K562 (cell line): ENCODE measurements around the gene CLTB. TPM values are rescaled to one million over a fixed set of nuclear protein-coding genes. Genes with fewer than 3 reads are reported as not detected.

ENCODE experiments used
- ATAC-seq: fragments of 200-7000 bp; cut with Tn5 transposase; 3 replicates; pipeline ENCODE4 v1.9.1; 2020; ENCODE audit warnings: moderate library complexity
- BruUV-seq: library from RNA; stranded (reverse); fragments of 400-500 nt; replicated peaks from 2 replicates; lab custom pipeline; 2021; lab: Mats Ljungman, UMichigan
- CTCF ChIA-PET: fragments of 300-600 bp; formaldehyde crosslinking; extraction: SDS; loops from one replicate; lab custom pipeline; 2021; ENCODE audit warnings: low intra/inter-chr PET ratio; lab: Yijun Ruan, JAX
- POLR2A ChIA-PET: fragments of 300-600, 350-650 bp; sonication (Branson Sonifier 250); formaldehyde crosslinking; extraction: SDS; loops from one replicate; lab custom pipeline; 2021; ENCODE audit warnings: antibody characterized with exemption, inconsistent platforms; lab: Yijun Ruan, JAX
- DNase-seq, 4 experiments: peaks; one replicate each; pipeline versions ENCODE4 v3.0.0 to v3.0.0-alpha.2; 2011 to 2018; ENCODE audit warnings: low spot score in 3 of 4, mixed read lengths in 3 of 4; ENCODE audit errors: extremely low read depth in 1 of 4
- FAIRE-seq: peaks from 2 replicates; lab custom pipeline; 2011; peaks lifted over from hg19 to GRCh38; lab: Jason Lieb, UNC
- H2AFZ ChIP-seq: 2 replicates; pipeline ENCODE4 v1.6.0; 2011; ENCODE audit warnings: low read depth, low read length, control low read depth, inconsistent platforms
- H3K27ac ChIP-seq: fragments of 200-600 bp; 3 replicates; pipeline ENCODE4 v1.8.0; 2011; ENCODE audit warnings: low read depth, mild to moderate bottlenecking, control low read depth, inconsistent platforms, low read length, moderate library complexity, mixed read lengths; ENCODE audit errors: extremely low read depth
- H3K27me3 ChIP-seq, 2 experiments: fragments of 300-600 bp in 1 of 2; 2 replicates in 1 of 2; 3 replicates in 1 of 2; pipeline versions ENCODE4 v1.6.0 to v1.8.0; 2011; ENCODE audit warnings: inconsistent platforms in 2 of 2, low read length in 2 of 2, mild to moderate bottlenecking in 1 of 2, mixed read lengths in 1 of 2, moderate library complexity in 1 of 2; ENCODE audit not compliant: control insufficient read depth in 2 of 2, insufficient read depth in 2 of 2
- H3K36me3 ChIP-seq: fragments of 300-600 bp; 3 replicates; pipeline ENCODE4 v1.8.0; 2011; ENCODE audit warnings: mild to moderate bottlenecking, low read length, inconsistent platforms; ENCODE audit not compliant: control insufficient read depth, insufficient read depth
- H3K4me1 ChIP-seq, 2 experiments: fragments of 200-600 bp in 1 of 2; replicated peaks in 1 of 2; 2 replicates in 1 of 2; 3 replicates in 1 of 2; pipeline versions ENCODE4 v1.5.1 to v1.8.0; 2011; ENCODE audit warnings: inconsistent platforms in 2 of 2, low read length in 2 of 2, mild to moderate bottlenecking in 1 of 2, mixed read lengths in 1 of 2, moderate library complexity in 1 of 2; ENCODE audit not compliant: control insufficient read depth in 2 of 2, insufficient read depth in 2 of 2
- H3K4me2 ChIP-seq: 2 replicates; pipeline ENCODE4 v1.6.1; 2011; ENCODE audit warnings: low read length, control low read depth, inconsistent platforms, mixed read lengths; ENCODE audit not compliant: insufficient read depth
- H3K4me3 ChIP-seq: fragments of 200-600 bp; sonication (generic), shearing (Covaris generic); 2 replicates; pipeline ENCODE4 v1.5.1; 2016; ENCODE audit warnings: control low read depth, inconsistent platforms
- H3K79me2 ChIP-seq: fragments of 200-600 bp; 3 replicates; pipeline ENCODE4 v1.8.0; 2011; ENCODE audit warnings: low read length, inconsistent platforms; ENCODE audit not compliant: control insufficient read depth, insufficient read depth
- H3K9ac ChIP-seq, 2 experiments: 2 replicates each; pipeline versions ENCODE4 v1.6.0 to v1.6.1; 2011; ENCODE audit warnings: low read depth in 2 of 2, low read length in 2 of 2, control low read depth in 1 of 2, inconsistent platforms in 1 of 2, mild to moderate bottlenecking in 1 of 2, mixed read lengths in 1 of 2; ENCODE audit not compliant: insufficient read depth in 1 of 2
- H3K9me1 ChIP-seq: one replicate; pipeline ENCODE4 v1.6.0; 2011; ENCODE audit warnings: inconsistent platforms, mild to moderate bottlenecking, low read length, moderate library complexity; ENCODE audit not compliant: control insufficient read depth, insufficient read depth
- H3K9me3 ChIP-seq: replicated peaks from 2 replicates; pipeline ENCODE4 v1.5.1; 2011; ENCODE audit warnings: low read depth, low read length, inconsistent platforms; ENCODE audit not compliant: control insufficient read depth, insufficient read depth
- H4K20me1 ChIP-seq: replicated peaks from 2 replicates; pipeline ENCODE4 v1.6.1; 2011; ENCODE audit warnings: low read length, inconsistent platforms, mixed read lengths; ENCODE audit not compliant: control insufficient read depth, insufficient read depth
- BCL6 ChIP-seq: fragments of 250-450 bp; sonication (Bioruptor Pico); IDR thresholded peaks from 2 replicates; pipeline ENCODE4 v1.4.0; 2020
- BRD4 ChIP-seq: fragments of 200-600 bp; sonication (generic); IDR thresholded peaks from 2 replicates; pipeline ENCODE4 v1.6.1; 2017; ENCODE audit warnings: inconsistent platforms
- CREB1 ChIP-seq, 2 experiments: sonication (generic) in 1 of 2; formaldehyde crosslinking in 1 of 2; IDR thresholded peaks; 2 replicates each; pipeline versions ENCODE4 v1.6.1 to v1.8.0; 2012 to 2022; ENCODE audit warnings: inconsistent platforms in 1 of 2, mild to moderate bottlenecking in 1 of 2, missing genetic modification reagents in 1 of 2, moderate library complexity in 1 of 2
- HDAC2 ChIP-seq: fragments of 450-650 bp; IDR thresholded peaks from 2 replicates; pipeline ENCODE4 v1.6.1; 2016; ENCODE audit warnings: mild to moderate bottlenecking
- KLF16 ChIP-seq: IDR thresholded peaks from 2 replicates; pipeline ENCODE4 v1.6.1; 2016; ENCODE audit warnings: antibody characterized with exemption
- NCOR1 ChIP-seq: fragments of 450-650 bp; IDR thresholded peaks from 2 replicates; pipeline ENCODE4 v1.6.1; 2016; ENCODE audit warnings: mild to moderate bottlenecking, moderate library complexity
- NR1H2 ChIP-seq: sonication (generic); formaldehyde crosslinking; IDR thresholded peaks from 2 replicates; pipeline ENCODE4 v1.4.0; 2020; ENCODE audit warnings: mild to moderate bottlenecking, missing genetic modification reagents
- PHF20 ChIP-seq: fragments of 450-650 bp; IDR thresholded peaks from 2 replicates; pipeline ENCODE4 v1.6.1; 2018; ENCODE audit not compliant: partially characterized antibody
- PPARD ChIP-seq: fragments of 250-450 bp; sonication (Bioruptor Pico); IDR thresholded peaks from 2 replicates; pipeline ENCODE4 v1.8.0; 2022; ENCODE audit warnings: inconsistent platforms, mild to moderate bottlenecking, moderate library complexity
- ZNF347 ChIP-seq: fragments of 450-650 bp; formaldehyde crosslinking; IDR thresholded peaks from 2 replicates; pipeline ENCODE4 v1.4.0; 2020; ENCODE audit warnings: low read depth, mild to moderate bottlenecking, moderate library complexity
- WGBS: fragments of 100-300 bp; shearing (Covaris generic); methylation state at CpG from one replicate; pipeline ENCODE4 v1.1.6; 2016; ENCODE audit warnings: low coverage, mixed read lengths; ENCODE audit not compliant: insufficient coverage; ENCODE audit errors: missing lambda C conversion rate; 5-methylcytosine and 5-hydroxymethylcytosine counted together
- in situ Hi-C: fragments of 300-500 bp; cut with MboI; formaldehyde crosslinking; loops from 4 replicates; pipeline ENCODE4 v1.15.0; 2018; ENCODE audit warnings: inconsistent platforms, mixed read lengths
- intact Hi-C: fragments of 100-400 bp; cut with micrococcal nuclease; formaldehyde crosslinking; loops from 2 replicates; pipeline ENCODE4 v1.14.2; 2022
- polyA plus RNA-seq, 8 experiments: library from polyadenylated mRNA; depleted of rRNA in 4 of 8; stranded (reverse) in 5 of 8; unstranded in 3 of 8; fragments of >200 nt; fragmentation: Nextera tagmentation in 2 of 8; fragmentation: Illumina TruSeq in 1 of 8; extraction: Ambion mirVana in 2 of 8; extraction: Trizol in 1 of 8; gene quantifications; 2 replicates each; pipeline versions ENCODE4 v1.2.1 to v1.2.3, GENCODE V29; 2011 to 2014; ENCODE audit warnings: inconsistent platforms in 1 of 8, missing spikeins in 1 of 8
- total RNA-seq, 7 experiments: library from RNA; depleted of rRNA in 6 of 7; stranded (reverse); fragments of >200 nt in 6 of 7; fragmentation: Illumina TruSeq in 2 of 7; extraction: Trizol in 2 of 7; gene quantifications; 2 replicates each; pipeline versions ENCODE4 v1.2.1 to v1.2.3, GENCODE V29; 2011 to 2021; ENCODE audit warnings: low replicate concordance in 1 of 7
- TF ChIP-seq, protein P1 (sequence below): fragments of 450-650 bp; IDR thresholded peaks from 2 replicates; pipeline ENCODE4 v1.7.0; 2016; ENCODE audit warnings: borderline replicate concordance

The CLTB gene
- total and polyA plus RNA-seq, 9 of the 15 experiments (the other 6 are each of a cell fraction or from before 2014, with no cell fraction given) = 1.8 to 117 (median 39.0) TPM

DNA sequence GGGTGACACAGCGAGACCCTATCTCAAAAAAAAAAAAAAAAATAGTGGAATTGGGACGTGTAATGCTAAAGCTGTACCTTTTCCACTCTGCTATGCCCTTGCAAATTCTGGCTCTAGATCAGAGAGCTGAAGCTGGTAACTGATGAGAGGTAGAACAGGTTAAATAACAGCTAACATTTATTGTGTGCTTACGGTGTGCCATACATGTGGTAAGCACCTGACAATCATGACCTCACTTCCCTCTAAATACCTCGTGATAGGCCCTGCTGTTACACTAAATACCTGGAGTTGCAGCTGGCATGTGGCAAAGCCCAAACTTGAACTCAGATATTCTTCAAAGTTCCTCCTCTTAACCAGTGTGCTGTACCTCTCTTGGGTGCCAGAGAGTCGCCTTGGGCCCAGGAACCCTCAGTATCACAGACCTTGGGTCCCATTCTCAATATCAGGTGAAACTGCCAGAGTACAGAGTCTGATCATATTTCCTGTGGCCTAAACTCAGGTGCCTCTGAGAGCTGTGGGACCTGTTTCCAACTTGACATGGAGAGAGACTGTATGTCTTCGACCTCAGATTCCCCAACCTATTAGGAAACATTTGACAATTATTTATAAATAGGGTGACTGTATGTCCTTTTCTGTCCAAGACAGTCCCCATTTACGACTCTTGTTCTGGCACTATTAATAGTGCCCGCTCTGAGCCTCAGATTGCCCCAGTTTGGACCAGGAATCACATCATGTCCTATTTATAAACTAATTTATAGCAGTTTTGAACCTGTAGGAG lies 46.2 kb downstream of the CLTB start:
- FAIRE-seq = no peak
- WGBS = 38% methylated on average over 7 of the region's 8 CpGs
- Histone ChIP-seq H4K20me1 (no peaks in the 10 kb centered on the region), H3K36me3 (no peaks in the 10 kb centered on the region), H3K79me2 (no peaks in the 10 kb centered on the region), H2AFZ (no peak overlapping the region), H3K4me3 (no peak overlapping the region), H3K9me1 (no peaks in the 10 kb centered on the region), H3K4me1 (peaks cover 11 to 19% of the 10 kb centered on the region in 2 experiments), H3K4me2 (no peak overlapping the region), H3K9me3 (no peaks in the 10 kb centered on the region), H3K9ac (no peak overlapping the region), H3K27me3 (no peaks in the 10 kb centered on the region), H3K27ac (no peak overlapping the region)
- intact Hi-C loops (no loop called here), in situ Hi-C loops (no loop called here)
- CTCF ChIA-PET = no interaction called here
- TF ChIP-seq PHF20 (no peak), CREB1 (IDR thresholded peaks at IDR 0.05) (no peak), CREB1 (CRISPR knock-in tag; IDR thresholded peaks at IDR 0.05) (0 out of 2 replicates have a peak, but pooled peaks have one; percentile 16)
- no peak for ATAC-seq
- POLR2A ChIA-PET = interaction anchor here (0.6 to 3.0 kb wide), 3 partner anchors 10 to 209 kb away, joined by 3 to 11 read pairs (median 4); no protein-coding TSS in a partner anchor
- DNase-seq = no peak
- no TSS peak for BruUV-seq

DNA sequence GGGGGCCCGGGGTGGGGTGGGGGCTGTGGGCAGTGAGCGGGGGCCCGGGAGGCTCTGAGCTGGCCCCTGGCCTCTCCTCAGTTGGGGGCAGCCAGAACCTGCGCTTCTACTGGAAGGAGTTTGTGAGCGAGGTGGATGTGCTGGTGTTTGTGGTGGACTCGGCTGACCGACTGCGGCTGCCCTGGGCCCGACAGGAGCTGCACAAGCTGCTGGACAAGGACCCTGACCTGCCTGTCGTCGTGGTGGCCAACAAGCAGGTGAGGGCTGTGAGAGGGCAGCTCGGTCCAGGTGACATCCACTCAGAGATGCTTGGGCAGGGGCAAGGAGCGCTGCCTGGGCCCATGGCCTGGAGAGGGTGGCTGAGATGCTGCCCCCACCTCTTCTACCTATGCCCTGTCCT lies 47.6 kb downstream of the CLTB start:
- ATAC-seq (no peak), DNase-seq (no peak), FAIRE-seq (no peak)
- no peak overlapping the region for H3K4me2 ChIP-seq
- ChIA-PET CTCF (no interaction called here), POLR2A (no interaction called here)
- H4K20me1 ChIP-seq = no peaks in the 10 kb centered on the region
- H3K4me3 ChIP-seq = no peak overlapping the region
- H3K9me3 ChIP-seq = no peaks in the 10 kb centered on the region
- 65% methylated on average over 3 of the region's 13 CpGs for WGBS
- no peaks in the 10 kb centered on the region for H3K9me1 ChIP-seq
- in situ Hi-C loops = no loop called here
- intact Hi-C loops = no loop called here
- H2AFZ ChIP-seq = no peak overlapping the region
- H3K27ac ChIP-seq = no peak overlapping the region
- TF ChIP-seq NR1H2 (no peak), BCL6 (CRISPR knock-in tag) (no peak), HDAC2 (no peak), KLF16 (no peak), PPARD (CRISPR knock-in tag) (no peak), ZNF347 (CRISPR knock-in tag) (no peak), NCOR1 (no peak), BRD4 (no peak)
- TF ChIP-seq, protein P1, sequence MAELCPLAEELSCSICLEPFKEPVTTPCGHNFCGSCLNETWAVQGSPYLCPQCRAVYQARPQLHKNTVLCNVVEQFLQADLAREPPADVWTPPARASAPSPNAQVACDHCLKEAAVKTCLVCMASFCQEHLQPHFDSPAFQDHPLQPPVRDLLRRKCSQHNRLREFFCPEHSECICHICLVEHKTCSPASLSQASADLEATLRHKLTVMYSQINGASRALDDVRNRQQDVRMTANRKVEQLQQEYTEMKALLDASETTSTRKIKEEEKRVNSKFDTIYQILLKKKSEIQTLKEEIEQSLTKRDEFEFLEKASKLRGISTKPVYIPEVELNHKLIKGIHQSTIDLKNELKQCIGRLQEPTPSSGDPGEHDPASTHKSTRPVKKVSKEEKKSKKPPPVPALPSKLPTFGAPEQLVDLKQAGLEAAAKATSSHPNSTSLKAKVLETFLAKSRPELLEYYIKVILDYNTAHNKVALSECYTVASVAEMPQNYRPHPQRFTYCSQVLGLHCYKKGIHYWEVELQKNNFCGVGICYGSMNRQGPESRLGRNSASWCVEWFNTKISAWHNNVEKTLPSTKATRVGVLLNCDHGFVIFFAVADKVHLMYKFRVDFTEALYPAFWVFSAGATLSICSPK = no peak
- peak overlapping the region in 1 of 2 experiments; percentile 14; a peak in 1 of 4 replicates for H3K9ac ChIP-seq
- H3K79me2 ChIP-seq = no peaks in the 10 kb centered on the region
- no TSS peak for BruUV-seq
- no peaks in the 10 kb centered on the region for H3K27me3 ChIP-seq
- no peaks in the 10 kb centered on the region for H3K36me3 ChIP-seq
- H3K4me1 ChIP-seq = peaks cover 11 to 14% of the 10 kb centered on the region in 2 experiments
